Measurements from ENCODE around the gene AKAP13. TPM values are rescaled to one million over a fixed set of nuclear protein-coding genes. Genes with fewer than 3 reads are reported as not detected.
"Not testable (repeated sequence)": the region's sequence is repeated elsewhere in the genome, so short reads cannot be mapped to it uniquely, and the experiment has no call there.

Gene AKAP13
- polyA plus RNA-seq, 3 donors: 79.6 to 92.8 (median 87.3) TPM

- not testable (repeated sequence) for DNase-seq (ENCODE audit: low read depth in 3 of 3, low spot score in 2 of 3)
These were observed 32.9 kb upstream of the AKAP13 start for GRCh38 chr15:85347264-85348047.

- not testable (repeated sequence) for DNase-seq (ENCODE audit: low read depth in 3 of 3, low spot score in 2 of 3)
These were observed 32.2 kb upstream of the AKAP13 start for GRCh38 chr15:85348048-85348766.

GRCh38 chr15:85349062-85349461, 31.3 kb upstream of the AKAP13 start:
- DNase-seq (ENCODE audit: low read depth in 3 of 3, low spot score in 2 of 3): not testable (repeated sequence)

- DNase-seq (ENCODE audit: low read depth in 3 of 3, low spot score in 2 of 3): no peak
These were observed 30.0 kb upstream of the AKAP13 start for GRCh38 chr15:85350395-85350794.

- DNase-seq (ENCODE audit: low read depth in 3 of 3, low spot score in 2 of 3): not testable (repeated sequence)
These were observed 28.9 kb upstream of the AKAP13 start for GRCh38 chr15:85351501-85351900.

GRCh38 chr15:85351965-85352364, 28.4 kb upstream of the AKAP13 start:
- DNase-seq (ENCODE audit: low read depth in 3 of 3, low spot score in 2 of 3): no peak

GRCh38 chr15:85353516-85353915, 26.9 kb upstream of the AKAP13 start:
- DNase-seq (ENCODE audit: low read depth in 3 of 3, low spot score in 2 of 3): no peak

GRCh38 chr15:85354461-85354860, 25.9 kb upstream of the AKAP13 start:
- DNase-seq (ENCODE audit: low read depth in 3 of 3, low spot score in 2 of 3): no peak

- DNase-seq (ENCODE audit: low read depth in 3 of 3, low spot score in 2 of 3): no peak
These were observed 25.5 kb upstream of the AKAP13 start for GRCh38 chr15:85354948-85355347.

GRCh38 chr15:85356276-85356675, 24.1 kb upstream of the AKAP13 start:
- no peak for DNase-seq (ENCODE audit: low read depth in 3 of 3, low spot score in 2 of 3)

GRCh38 chr15:85361323-85361722, 19.1 kb upstream of the AKAP13 start:
- DNase-seq (ENCODE audit: low read depth in 3 of 3, low spot score in 2 of 3): no peak

- DNase-seq (ENCODE audit: low read depth in 3 of 3, low spot score in 2 of 3): no peak
These were observed 17.8 kb upstream of the AKAP13 start for GRCh38 chr15:85362436-85363081.

GRCh38 chr15:85365980-85366379, 14.4 kb upstream of the AKAP13 start:
- no peak for DNase-seq (ENCODE audit: low read depth in 3 of 3, low spot score in 2 of 3)

- no peak for DNase-seq (ENCODE audit: low read depth in 3 of 3, low spot score in 2 of 3)
These were observed 12.7 kb upstream of the AKAP13 start for GRCh38 chr15:85367741-85368140.

GRCh38 chr15:85374831-85375230, 5.6 kb upstream of the AKAP13 start:
- no peak for DNase-seq (ENCODE audit: low read depth in 3 of 3, low spot score in 2 of 3)

- DNase-seq (ENCODE audit: low read depth in 3 of 3, low spot score in 2 of 3): no peak
These were observed 3.1 kb upstream of the AKAP13 start for GRCh38 chr15:85377269-85377668.

GRCh38 chr15:85377986-85378385, 2.4 kb upstream of the AKAP13 start:
- DNase-seq (ENCODE audit: low read depth in 3 of 3, low spot score in 2 of 3): no peak

GRCh38 chr15:85379403-85380131, 836 bp upstream of the AKAP13 start:
- no peak for DNase-seq (ENCODE audit: low read depth in 3 of 3, low spot score in 2 of 3)

GRCh38 chr15:85380812-85381642, 624 bp downstream of the AKAP13 start:
- DNase-seq (ENCODE audit: low read depth in 3 of 3, low spot score in 2 of 3): no peak
